H1 (cell line): Measurements from ENCODE around the gene MYL9. TPM values are rescaled to one million over a fixed set of nuclear protein-coding genes. Genes with fewer than 3 reads are reported as not detected.

ENCODE experiments used
- NRF1 ChIP-seq: IDR thresholded peaks from 2 replicates; pipeline ENCODE4 v1.6.1; 2011; ENCODE audit warnings: mild to moderate bottlenecking, low read depth, low read length, improper control_type of control experiment
- polyA plus RNA-seq, 7 experiments: library from polyadenylated mRNA; depleted of rRNA in 3 of 7; stranded (reverse) in 5 of 7; unstranded in 2 of 7; fragments of >200 nt in 5 of 7; fragments of 200-250 nt in 2 of 7; gene quantifications; 1 replicate in 5 of 7; 2 replicates in 1 of 7; 4 replicates in 1 of 7; pipeline versions ENCODE4 v1.2.1 to v1.2.3, GENCODE V29; 2011 to 2013; ENCODE audit warnings: missing spikeins in 2 of 7, mixed read lengths in 2 of 7
- total RNA-seq: library from RNA; stranded (reverse); fragmentation: NEBNext Ultra II Directional; extraction: Animal tissue kit (Norgen Biotek cat#: 25700); gene quantifications from 2 replicates; pipeline ENCODE4 v1.2.1, GENCODE V29; 2021

Gene MYL9
- total and polyA plus RNA-seq, 2 of the 8 experiments (the other 6 are each of a cell fraction or from before 2014, with no cell fraction given), result 26.8 to 193 TPM

- TF ChIP-seq NRF1, result no peak
Observed at GRCh38 chr20:36501367-36502006, 39.8 kb upstream of the MYL9 start (continued).
